Breast epithelium (tissue), 4 donors: Measurements from ENCODE around the gene MDC1. TPM values are rescaled to one million over a fixed set of nuclear protein-coding genes. Genes with fewer than 3 reads are reported as not detected.

Source experiments
- DNase-seq, 2 donors: peaks; one replicate each; pipeline ENCODE4 v3.0.0-alpha.2; 2019; ENCODE audit warnings: low spot score in 2 of 2
- H3K27ac ChIP-seq, 2 donors: fragments of 200-600 bp; sonication (generic) in 1 of 2; one replicate each; pipeline ENCODE4 v1.5.1; 2016 to 2019; ENCODE audit warnings: mild to moderate bottlenecking in 1 of 2
- H3K27me3 ChIP-seq, 2 donors: fragments of 200-600 bp; sonication (generic) in 1 of 2; one replicate each; pipeline versions ENCODE4 v1.5.1 to v1.6.0; 2017 to 2019; ENCODE audit warnings: control low read depth in 1 of 2, mild to moderate bottlenecking in 1 of 2
- H3K36me3 ChIP-seq: fragments of 200-600 bp; one replicate; pipeline ENCODE4 v1.5.1; 2019
- H3K4me1 ChIP-seq, 2 donors: fragments of 200-600 bp; sonication (generic); one replicate each; pipeline ENCODE4 v1.5.1; 2016 to 2019; ENCODE audit warnings: control low read depth in 1 of 2
- H3K4me3 ChIP-seq, 3 donors: fragments of 200-600 bp; sonication (generic); 1 replicate in 2 of 3; 2 replicates in 1 of 3; pipeline ENCODE4 v1.5.1; 2016 to 2019; ENCODE audit warnings: mild to moderate bottlenecking in 3 of 3, moderate library complexity in 2 of 3
- H3K9me3 ChIP-seq, 2 donors: fragments of 200-600 bp; sonication (generic) in 1 of 2; one replicate each; pipeline ENCODE4 v1.5.1; 2016 to 2019; ENCODE audit warnings: control low read depth in 1 of 2
- CTCF ChIP-seq, 3 donors: fragments of 450-650 bp; IDR thresholded peaks; one replicate each; pipeline ENCODE4 v1.5.1; 2016 to 2017; ENCODE audit warnings: antibody characterized with exemption in 3 of 3, mild to moderate bottlenecking in 3 of 3, moderate library complexity in 3 of 3
- POLR2A ChIP-seq: fragments of 450-650 bp; IDR thresholded peaks from one replicate; pipeline ENCODE4 v1.6.1; 2016; ENCODE audit warnings: antibody characterized with exemption, mild to moderate bottlenecking, moderate library complexity
- POLR2AphosphoS5 ChIP-seq, 3 donors: sonication (generic); formaldehyde crosslinking; IDR thresholded peaks; one replicate each; pipeline ENCODE4 v1.6.1; 2017; ENCODE audit warnings: antibody characterized with exemption in 3 of 3
- intact Hi-C: fragments of 100-400 bp; cut with DNase I; formaldehyde crosslinking; loops from one replicate; pipeline ENCODE4 v1.15.1; 2023; ENCODE audit warnings: low total_unique reads
- total RNA-seq, 3 donors: library from RNA; depleted of rRNA; stranded (reverse); fragments of >200 nt; gene quantifications; one replicate each; pipeline ENCODE4 v1.1.0, GENCODE V29; 2016

MDC1 gene
- total RNA-seq, 3 donors from 2014 or later = 8.5 to 14.9 (median 13.4) TPM

- no peaks in the 10 kb centered on the region for H3K9me3 ChIP-seq
- H3K27me3 ChIP-seq = no peaks in the 10 kb centered on the region
- H3K36me3 ChIP-seq = no peaks in the 10 kb centered on the region
- TF ChIP-seq POLR2AphosphoS5 (IDR thresholded peaks at IDR 0.05) = no peak
- no peak for TF ChIP-seq POLR2A
- peak in 1 of 3 donors; percentile 16 for TF ChIP-seq CTCF (IDR thresholded peaks at IDR 0.05)
- DNase-seq = peak in 1 of 2 donors; percentile 70
- peak overlapping the region; percentile 89 to 92 for H3K27ac ChIP-seq
- intact Hi-C loops = loop anchor here (10.0 kb wide), 1 partner anchor 51 kb away; no protein-coding TSS in a partner anchor
- H3K4me1 ChIP-seq = peaks cover under 1 to 3% of the 10 kb centered on the region in 2 donors
- H3K4me3 ChIP-seq = no peak overlapping the region
These were observed 46.8 kb upstream of the MDC1 start for GRCh38 chr6:30763618-30764489.

- intact Hi-C loops = loop anchor here (10.0 kb wide), 1 partner anchor 52 kb away; no protein-coding TSS in a partner anchor
- H3K27me3 ChIP-seq = no peaks in the 10 kb centered on the region
- DNase-seq = no peak
- H3K9me3 ChIP-seq = no peaks in the 10 kb centered on the region
- TF ChIP-seq POLR2A (no peak), POLR2AphosphoS5 (IDR thresholded peaks at IDR 0.05) (no peak), CTCF (IDR thresholded peaks at IDR 0.05) (no peak)
- no peak overlapping the region for H3K4me3 ChIP-seq
- H3K36me3 ChIP-seq = no peaks in the 10 kb centered on the region
- no peaks in the 10 kb centered on the region for H3K4me1 ChIP-seq
- H3K27ac ChIP-seq = peak overlapping the region; percentile 89 to 92
These were observed 46.1 kb upstream of the MDC1 start for GRCh38 chr6:30763155-30763617.

- intact Hi-C loops = loop anchor here (10.0 kb wide), 1 partner anchor 53 kb away; no protein-coding TSS in a partner anchor
- no peaks in the 10 kb centered on the region for H3K4me1 ChIP-seq
- no peak overlapping the region for H3K4me3 ChIP-seq
- no peaks in the 10 kb centered on the region for H3K27me3 ChIP-seq
- no peak for DNase-seq
- no peak for TF ChIP-seq POLR2AphosphoS5 (IDR thresholded peaks at IDR 0.05)
- TF ChIP-seq CTCF (IDR thresholded peaks at IDR 0.05) = no peak
- TF ChIP-seq POLR2A = no peak
- H3K9me3 ChIP-seq = no peaks in the 10 kb centered on the region
- no peaks in the 10 kb centered on the region for H3K36me3 ChIP-seq
- peak overlapping the region; percentile 38 to 92 for H3K27ac ChIP-seq
These were observed 44.8 kb upstream of the MDC1 start for GRCh38 chr6:30761791-30762429.

- Histone ChIP-seq H3K27me3 (no peaks in the 10 kb centered on the region), H3K27ac (peak overlapping the region in 1 of 2 donors; percentile 92), H3K36me3 (no peaks in the 10 kb centered on the region), H3K4me3 (no peak overlapping the region), H3K9me3 (no peaks in the 10 kb centered on the region), H3K4me1 (peaks cover 0 to 4% of the 10 kb centered on the region in 2 donors)
- intact Hi-C loops = loop anchor here (10.0 kb wide), 1 partner anchor 54 kb away; no protein-coding TSS in a partner anchor
- DNase-seq = no peak
- no peak for TF ChIP-seq POLR2A
- no peak for TF ChIP-seq POLR2AphosphoS5 (IDR thresholded peaks at IDR 0.05)
- TF ChIP-seq CTCF (IDR thresholded peaks at IDR 0.05) = no peak
These were observed 43.5 kb upstream of the MDC1 start for GRCh38 chr6:30760549-30760948.
